GM18870 (cell line): ENCODE data around the gene GNAI2.
"Not testable (repeated sequence)": the region's sequence is repeated elsewhere in the genome, so short reads cannot be mapped to it uniquely, and the experiment has no call there.

Experiments used
- ATAC-seq: cut with Tn5 transposase; IDR thresholded peaks from one replicate; pipeline ENCODE4 v1.9.1; 2021; ENCODE audit warnings: moderate library complexity; ENCODE audit not compliant: unreplicated experiment

The GNAI2 gene

GRCh38 chr3:50263478-50264382, 27.7 kb downstream of the GNAI2 start:
- ATAC-seq: no peak

GRCh38 chr3:50264383-50264963, 28.5 kb downstream of the GNAI2 start:
- ATAC-seq: no peak

GRCh38 chr3:50264964-50265485, 29.0 kb downstream of the GNAI2 start:
- no peak for ATAC-seq

- ATAC-seq: no peak
Measured at GRCh38 chr3:50265571-50265970, 29.6 kb downstream of the GNAI2 start.

- no peak for ATAC-seq
Measured at GRCh38 chr3:50266017-50266416, 30.0 kb downstream of the GNAI2 start.

- no peak for ATAC-seq
Measured at GRCh38 chr3:50266836-50267235, 30.8 kb downstream of the GNAI2 start.

- no peak for ATAC-seq
Measured at GRCh38 chr3:50267280-50267913, 31.4 kb downstream of the GNAI2 start.

- ATAC-seq: no peak
Measured at GRCh38 chr3:50268276-50268675, 32.3 kb downstream of the GNAI2 start.

GRCh38 chr3:50268703-50269451, 32.9 kb downstream of the GNAI2 start, which contains the start of gene SEMA3B:
Gene SEMA3B (plus strand): TSS chr3:50269147. CDS start chr3:50269241, 94 bp downstream.
- ATAC-seq: no peak

GRCh38 chr3:50269460-50269859, 33.5 kb downstream of the GNAI2 start:
- ATAC-seq: no peak

GRCh38 chr3:50269977-50270413, 34.0 kb downstream of the GNAI2 start:
- ATAC-seq: no peak

- no peak for ATAC-seq
Measured at GRCh38 chr3:50270422-50271224, 34.6 kb downstream of the GNAI2 start.

- no peak for ATAC-seq
Measured at GRCh38 chr3:50271314-50271936, 35.4 kb downstream of the GNAI2 start.

- not testable (repeated sequence) for ATAC-seq
Measured at GRCh38 chr3:50272538-50272910, 36.5 kb downstream of the GNAI2 start.

- ATAC-seq: peak; percentile 71
Measured at GRCh38 chr3:50272911-50273688, 37.1 kb downstream of the GNAI2 start.

GRCh38 chr3:50273689-50274065, 37.7 kb downstream of the GNAI2 start:
- ATAC-seq: no peak

- no peak for ATAC-seq
Measured at GRCh38 chr3:50274371-50275104, 38.5 kb downstream of the GNAI2 start.
